Superior temporal gyrus (tissue), 1 donor: ENCODE data around the gene SETD3.

Experiments
- DNase-seq: peaks from one replicate; pipeline ENCODE4 v3.0.0-alpha.2; 2016; ENCODE audit errors: extremely low spot score

Gene SETD3

GRCh38 chr14:99423434-99423833 lies 57.2 kb downstream of the SETD3 start:
- no peak for DNase-seq

- no peak for DNase-seq
Observed at GRCh38 chr14:99422228-99423010, 58.2 kb downstream of the SETD3 start.

GRCh38 chr14:99420711-99421110 lies 59.9 kb downstream of the SETD3 start:
- DNase-seq = no peak

DNA sequence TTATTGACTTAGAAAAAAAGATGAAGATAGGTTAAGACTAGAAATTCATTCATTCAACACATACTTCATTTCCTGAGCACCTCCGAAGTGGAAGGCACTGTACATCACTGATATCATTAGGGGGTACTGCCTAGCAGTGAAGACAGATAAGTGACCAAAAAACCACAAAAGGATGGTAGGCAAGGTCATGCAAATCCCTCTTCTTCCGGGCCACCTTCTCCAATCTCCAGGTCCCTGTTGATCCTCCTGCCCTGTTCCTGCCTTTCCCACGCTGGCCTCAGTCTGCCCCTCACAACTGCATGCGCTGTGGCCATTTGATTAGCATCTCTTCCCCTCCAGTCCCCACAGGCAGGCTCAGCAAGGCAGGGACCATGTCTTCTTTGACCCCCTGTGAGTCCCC lies 60.8 kb downstream of the SETD3 start:
- no peak for DNase-seq

- DNase-seq = no peak
Observed at GRCh38 chr14:99418242-99418641, 62.4 kb downstream of the SETD3 start.

- no peak for DNase-seq
Observed at GRCh38 chr14:99416909-99417308, 63.8 kb downstream of the SETD3 start.

DNA sequence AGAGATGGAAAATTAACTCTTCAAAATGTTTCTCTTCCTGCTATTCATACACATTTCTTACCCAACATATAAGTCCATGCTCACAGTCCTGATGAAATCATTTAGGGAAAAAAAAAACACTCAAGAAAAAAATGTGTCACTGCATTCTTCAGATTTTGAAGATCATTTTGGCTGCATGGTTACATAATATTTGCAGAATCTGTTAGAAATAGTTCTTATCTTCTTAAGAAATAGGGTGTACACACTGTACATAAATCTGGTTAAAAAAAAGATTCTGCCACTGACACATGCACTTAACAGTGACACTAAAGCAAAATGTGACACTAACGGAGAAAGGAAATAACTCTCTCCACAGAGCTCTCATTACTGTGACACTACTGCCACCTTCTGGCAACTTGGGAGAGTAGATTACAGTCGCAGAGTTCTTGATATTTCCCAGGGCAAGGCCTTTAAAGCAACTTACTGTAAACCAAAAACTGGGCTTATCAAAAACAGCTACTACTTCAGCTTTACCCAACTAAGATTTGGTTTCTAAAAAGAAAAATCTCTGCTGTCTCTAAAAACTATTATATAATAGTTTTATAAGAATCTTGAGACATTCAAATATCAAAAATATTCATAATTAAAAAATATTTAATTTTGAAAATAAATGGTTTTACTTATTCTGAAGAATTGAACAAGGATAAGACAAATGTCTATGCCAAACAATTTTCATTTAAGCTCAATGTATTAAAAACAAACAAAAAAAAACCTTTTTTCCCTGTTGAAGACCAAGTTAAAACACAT lies 65.0 kb downstream of the SETD3 start:
- DNase-seq = peak; percentile 96

- no peak for DNase-seq
Observed at GRCh38 chr14:99413911-99414310, 66.7 kb downstream of the SETD3 start.

- no peak for DNase-seq
Observed at GRCh38 chr14:99413172-99413571, 67.5 kb downstream of the SETD3 start.

GRCh38 chr14:99412117-99413061 lies 68.3 kb downstream of the SETD3 start:
- no peak for DNase-seq

DNA sequence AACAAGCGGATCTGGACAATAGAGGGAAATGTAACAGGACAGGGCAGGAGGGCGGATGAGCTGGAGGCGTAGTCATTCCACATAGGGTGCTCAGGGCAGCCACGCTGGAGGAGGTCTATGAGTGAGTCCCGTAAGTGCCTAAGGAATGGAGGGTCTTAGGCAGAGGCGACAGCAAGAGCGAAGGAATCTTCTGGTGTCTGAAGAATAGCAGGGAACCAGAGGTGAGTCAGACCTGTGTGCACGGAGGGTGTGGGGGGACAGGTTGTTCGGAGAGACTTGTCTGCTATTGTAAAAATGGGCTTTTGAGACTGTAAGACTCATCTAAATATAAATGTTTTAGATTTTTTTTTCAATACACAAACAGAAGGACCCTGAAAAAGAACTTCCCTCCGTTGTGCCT lies 70.6 kb downstream of the SETD3 start:
- no peak for DNase-seq

GRCh38 chr14:99408971-99409289 lies 71.7 kb downstream of the SETD3 start:
- no peak for DNase-seq

DNA sequence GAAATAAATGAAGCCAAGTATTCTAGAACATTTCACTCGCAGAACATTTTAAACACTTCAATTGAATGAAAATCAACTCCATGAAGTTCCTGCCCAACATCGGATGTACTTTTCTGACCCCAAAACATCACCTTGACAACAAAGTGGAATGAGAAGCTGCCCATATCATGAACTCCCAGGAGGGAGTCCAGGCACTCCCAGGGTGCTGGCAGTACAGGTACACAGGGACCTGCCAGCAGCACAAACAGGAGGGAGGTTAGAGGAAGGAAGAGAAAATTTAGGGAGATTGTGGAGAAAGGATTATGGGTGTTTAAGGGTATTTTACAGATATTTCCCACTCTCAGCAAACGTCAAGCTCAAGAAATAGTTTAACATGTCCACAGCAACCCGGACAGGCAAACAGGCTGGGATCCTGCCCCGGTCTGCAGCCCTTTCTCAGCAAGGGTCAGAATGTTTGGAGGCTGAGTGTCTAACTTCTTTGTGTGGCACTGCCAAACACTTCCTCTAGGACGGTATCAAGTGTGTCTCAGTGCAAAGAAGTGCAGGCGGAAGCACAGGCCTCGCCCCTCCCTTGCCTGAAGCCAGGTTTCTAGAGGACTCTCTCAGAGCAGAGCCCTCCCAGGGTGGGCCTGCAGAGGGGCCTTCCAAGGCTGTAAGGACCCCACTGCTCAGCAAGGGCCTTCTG lies 72.2 kb downstream of the SETD3 start:
- no peak for DNase-seq

- DNase-seq = no peak
Observed at GRCh38 chr14:99407416-99407815, 73.2 kb downstream of the SETD3 start.

DNA sequence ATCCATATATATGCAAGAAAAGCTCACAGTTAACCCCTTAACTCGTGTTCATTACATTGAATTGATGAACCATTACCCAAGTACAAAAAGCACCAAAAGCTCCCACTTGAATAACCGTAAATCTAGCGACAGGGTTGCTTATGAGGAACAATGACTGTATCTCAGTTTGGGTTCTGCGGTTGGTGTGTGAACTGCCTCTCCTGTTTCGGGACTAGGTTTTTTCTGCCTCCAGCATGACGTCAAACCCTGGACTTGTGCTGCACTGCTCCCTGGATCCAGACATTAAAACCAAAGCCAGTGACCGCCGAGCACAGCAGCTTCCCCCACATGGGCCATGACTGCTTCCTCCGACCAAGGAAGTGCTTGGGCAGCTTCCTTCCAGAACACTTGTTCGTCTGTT lies 77.7 kb downstream of the SETD3 start:
- no peak for DNase-seq

- no peak for DNase-seq
Observed at GRCh38 chr14:99402285-99402648, 78.4 kb downstream of the SETD3 start.

DNA sequence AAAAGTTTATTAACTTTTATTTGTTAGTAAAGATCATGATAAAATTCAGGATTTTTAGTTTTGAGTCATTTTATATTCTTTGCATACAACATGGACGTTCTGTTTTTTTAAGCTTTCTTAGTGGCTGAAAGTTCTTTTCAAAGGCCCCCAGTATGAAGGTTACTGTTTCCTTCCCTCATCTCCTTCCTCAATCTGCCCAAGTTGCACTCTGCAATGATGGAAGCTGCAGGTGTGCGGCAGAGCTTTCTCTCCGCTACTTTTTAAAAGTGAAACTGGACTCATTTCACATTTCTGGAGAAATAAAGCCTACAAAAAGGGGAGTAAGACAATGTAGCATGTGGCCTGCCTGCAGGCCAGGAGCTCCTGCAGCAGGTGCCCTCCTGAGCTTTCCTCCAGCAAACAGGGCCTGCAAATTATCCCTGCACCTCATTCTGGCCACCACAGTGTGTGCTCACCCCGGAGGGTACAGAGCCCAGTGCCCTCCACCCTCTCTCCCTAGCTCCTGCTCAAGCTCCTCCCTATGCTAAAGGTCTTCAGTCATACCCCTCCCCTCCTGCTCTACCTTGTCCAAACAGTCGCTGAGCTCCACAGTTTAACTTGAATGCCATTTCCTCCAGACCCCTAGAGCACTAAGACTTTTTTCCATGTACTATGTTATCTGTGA lies 78.9 kb downstream of the SETD3 start:
- DNase-seq = no peak

GRCh38 chr14:99401211-99401610 lies 79.4 kb downstream of the SETD3 start:
- DNase-seq = no peak

DNA sequence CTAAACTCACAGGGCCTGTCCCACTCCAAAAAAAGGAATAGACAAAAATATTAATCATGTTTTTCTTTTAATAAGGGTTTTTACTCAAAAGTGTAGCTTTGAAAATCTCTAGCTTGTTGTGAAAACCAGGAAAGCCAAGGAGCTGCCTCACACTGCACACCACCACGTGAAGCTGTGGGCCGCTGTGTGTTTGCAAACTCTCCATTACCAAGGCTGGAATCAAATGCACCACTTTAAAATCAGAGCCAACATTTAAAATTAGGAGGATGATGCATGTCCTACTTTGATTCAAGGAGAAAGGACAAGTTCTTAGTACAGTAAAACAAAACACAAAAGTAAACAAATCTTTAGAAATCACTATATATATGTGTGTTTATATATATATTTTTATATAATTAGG lies 83.0 kb downstream of the SETD3 start:
- no peak for DNase-seq

GRCh38 chr14:99395909-99396530 lies 84.6 kb downstream of the SETD3 start:
- no peak for DNase-seq
